Osteoblast (primary cell): Measurements from ENCODE around the gene FMN1. TPM values are rescaled to one million over a fixed set of nuclear protein-coding genes. Genes with fewer than 3 reads are reported as not detected.

ENCODE experiments used
- DNase-seq: peaks from one replicate; pipeline ENCODE4 v3.0.0; 2011; ENCODE audit warnings: low spot score, mixed read lengths; ENCODE audit not compliant: insufficient read length; ENCODE audit errors: missing footprints
- H2AFZ ChIP-seq: 2 replicates; pipeline ENCODE4 v1.6.0; 2011; ENCODE audit warnings: mild to moderate bottlenecking, low read length
- H3K27ac ChIP-seq: 2 replicates; pipeline ENCODE4 v1.5.1; 2011; ENCODE audit warnings: mild to moderate bottlenecking, low read depth, low read length, moderate library complexity
- H3K27me3 ChIP-seq: 2 replicates; pipeline ENCODE4 v1.6.0; 2012; ENCODE audit warnings: mild to moderate bottlenecking, control low read depth, inconsistent platforms, low read length, moderate library complexity; ENCODE audit not compliant: insufficient read depth
- H3K36me3 ChIP-seq: 2 replicates; pipeline ENCODE4 v1.5.1; 2011; ENCODE audit warnings: mild to moderate bottlenecking, low read length, control low read depth, moderate library complexity; ENCODE audit not compliant: insufficient read depth
- H3K4me1 ChIP-seq: 2 replicates; pipeline ENCODE4 v1.5.1; 2011; ENCODE audit warnings: mild to moderate bottlenecking, low read length, control low read depth, moderate library complexity; ENCODE audit not compliant: insufficient read depth
- H3K4me2 ChIP-seq: 2 replicates; pipeline ENCODE4 v1.6.0; 2011; ENCODE audit warnings: mild to moderate bottlenecking, low read length; ENCODE audit not compliant: insufficient read depth
- H3K4me3 ChIP-seq: fragments of 200-600 bp; sonication (generic); 3 replicates; pipeline ENCODE4 v1.5.1; 2012; ENCODE audit warnings: mild to moderate bottlenecking, low read length, inconsistent platforms; ENCODE audit not compliant: insufficient read depth
- H3K79me2 ChIP-seq: 2 replicates; pipeline ENCODE4 v1.6.0; 2012; ENCODE audit warnings: mild to moderate bottlenecking, low read length, control low read depth, inconsistent platforms; ENCODE audit not compliant: insufficient read depth
- H3K9me3 ChIP-seq: 2 replicates; pipeline ENCODE4 v1.5.1; 2011; ENCODE audit warnings: low read depth, low read length, control low read depth
- H4K20me1 ChIP-seq: 2 replicates; pipeline ENCODE4 v1.6.0; 2012; ENCODE audit warnings: mild to moderate bottlenecking, low read length, control low read depth; ENCODE audit not compliant: insufficient read depth
- CTCF ChIP-seq: IDR thresholded peaks from 2 replicates; pipeline ENCODE4 v1.5.1; 2011; ENCODE audit warnings: mild to moderate bottlenecking, low read depth, low read length, moderate library complexity; ENCODE audit errors: extremely low read depth
- total RNA-seq: library from RNA; depleted of rRNA; stranded (reverse); fragments of >200 nt; gene quantifications from 2 replicates; pipeline ENCODE4 v1.2.3, GENCODE V29; 2012

FMN1 gene
- total RNA-seq, 1 donor: 9.0 TPM

GRCh38 chr15:32872621-32873283 is 321.8 kb downstream of the FMN1 start:
- TF ChIP-seq CTCF: no peak
- Histone ChIP-seq H3K4me1 (peaks cover 43% of the 10 kb centered on the region), H3K4me2 (no peak overlapping the region), H3K27ac (peak overlapping the region; percentile 98), H2AFZ (no peak overlapping the region), H3K79me2 (no peaks in the 10 kb centered on the region), H4K20me1 (no peaks in the 10 kb centered on the region), H3K4me3 (no peak overlapping the region), H3K9me3 (no peaks in the 10 kb centered on the region), H3K36me3 (peaks cover 3% of the 10 kb centered on the region), H3K27me3 (no peaks in the 10 kb centered on the region)
- no peak for DNase-seq

GRCh38 chr15:32871883-32872282 is 322.6 kb downstream of the FMN1 start:
- TF ChIP-seq CTCF: no peak
- H3K4me2 ChIP-seq: no peak overlapping the region
- H3K79me2 ChIP-seq: no peaks in the 10 kb centered on the region
- no peaks in the 10 kb centered on the region for H4K20me1 ChIP-seq
- H3K4me1 ChIP-seq: peaks cover 50% of the 10 kb centered on the region
- DNase-seq: no peak
- H3K9me3 ChIP-seq: no peaks in the 10 kb centered on the region
- H3K4me3 ChIP-seq: no peak overlapping the region
- H3K27me3 ChIP-seq: no peaks in the 10 kb centered on the region
- peak overlapping the region; percentile 98 for H3K27ac ChIP-seq
- peaks cover 3% of the 10 kb centered on the region for H3K36me3 ChIP-seq
- no peak overlapping the region for H2AFZ ChIP-seq

DNA sequence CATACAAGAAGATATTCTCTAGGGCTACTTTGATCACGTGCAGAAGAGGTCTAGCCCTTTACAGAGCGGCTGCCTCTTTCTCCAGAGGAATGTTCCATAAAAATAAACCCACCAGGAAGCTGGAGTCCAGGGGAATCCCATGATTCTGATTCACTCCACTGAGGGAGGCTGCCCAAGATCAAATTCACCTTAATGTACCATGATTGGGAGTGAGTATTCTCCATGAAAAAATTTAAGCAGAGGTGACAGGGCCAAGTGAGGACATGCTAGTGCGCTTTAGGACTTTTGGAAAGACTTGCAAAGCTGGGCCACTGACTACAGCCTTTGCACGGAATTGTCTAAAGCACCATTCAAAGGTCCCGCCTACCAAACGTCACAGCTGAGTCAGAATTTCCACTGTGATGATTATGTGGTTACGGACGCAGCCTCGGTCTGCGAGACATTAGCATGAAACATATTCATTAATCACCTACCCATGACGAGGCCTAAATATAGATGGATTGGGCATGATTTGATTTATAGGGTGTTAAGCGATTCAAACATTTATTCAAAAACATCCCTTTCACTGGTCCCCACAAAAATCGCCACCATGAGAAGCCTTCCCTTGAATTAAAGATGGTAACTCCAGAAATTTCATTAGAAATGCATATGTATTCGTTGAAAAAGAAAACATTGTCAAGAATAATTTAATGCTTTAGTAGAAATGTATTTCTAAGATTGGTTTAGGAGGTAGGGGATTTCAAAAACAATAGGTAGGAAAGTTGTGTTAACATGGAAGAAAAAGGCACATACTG is 324.1 kb downstream of the FMN1 start:
- Histone ChIP-seq H3K4me3 (no peak overlapping the region), H3K4me1 (peaks cover 55% of the 10 kb centered on the region)
- no peak for TF ChIP-seq CTCF

GRCh38 chr15:32869776-32870175 is 324.7 kb downstream of the FMN1 start:
- Histone ChIP-seq H3K4me3 (no peak overlapping the region), H3K9me3 (no peaks in the 10 kb centered on the region), H3K79me2 (no peaks in the 10 kb centered on the region), H3K4me2 (no peak overlapping the region), H2AFZ (no peak overlapping the region), H3K4me1 (peaks cover 55% of the 10 kb centered on the region), H3K27me3 (no peaks in the 10 kb centered on the region), H4K20me1 (no peaks in the 10 kb centered on the region), H3K27ac (peak overlapping the region; percentile 98), H3K36me3 (peaks cover 3% of the 10 kb centered on the region)
- no peak for TF ChIP-seq CTCF
- DNase-seq: no peak

More for the DNA sequence above, 324.1 kb downstream of the FMN1 start:
- no peaks in the 10 kb centered on the region for H3K79me2 ChIP-seq
- H3K4me2 ChIP-seq: peak overlapping the region; percentile 16
- DNase-seq: peak; percentile 71
- H3K9me3 ChIP-seq: no peaks in the 10 kb centered on the region
- no peak overlapping the region for H2AFZ ChIP-seq
- no peaks in the 10 kb centered on the region for H3K27me3 ChIP-seq
- H3K27ac ChIP-seq: peak overlapping the region; percentile 98
- peaks cover 3% of the 10 kb centered on the region for H3K36me3 ChIP-seq
- no peaks in the 10 kb centered on the region for H4K20me1 ChIP-seq
